PC-9 (cell line): Measurements from ENCODE around the gene FTO. TPM values are rescaled to one million over a fixed set of nuclear protein-coding genes. Genes with fewer than 3 reads are reported as not detected.

ENCODE experiments used
- BruUV-seq: library from RNA; stranded (reverse); fragments of 400-500 nt; replicated peaks from 2 replicates; lab custom pipeline; 2021; lab: Mats Ljungman, UMichigan
- CTCF ChIA-PET: fragments of 300-600 bp; sonication (Branson Sonifier 250); formaldehyde crosslinking; loops from one replicate; lab custom pipeline; 2022; ENCODE audit warnings: antibody characterized with exemption; lab: Charles Lee
- POLR2A ChIA-PET: fragments of 300-600 bp; sonication (Branson Sonifier 250); formaldehyde crosslinking; loops from one replicate; lab custom pipeline; 2022; ENCODE audit warnings: antibody characterized with exemption; ENCODE audit not compliant: unreplicated experiment; lab: Charles Lee
- DNase-seq, 2 experiments: peaks; one replicate each; pipeline versions ENCODE4 v3.0.0 to v3.0.0-alpha.2; 2015 to 2022; ENCODE audit warnings: mixed read lengths in 1 of 2
- H2AFZ ChIP-seq: fragments of 200-600 bp; sonication (generic); 2 replicates; pipeline ENCODE4 v1.8.1; 2017; ENCODE audit warnings: antibody characterized with exemption
- H3F3A ChIP-seq: fragments of 200-600 bp; sonication (generic); 2 replicates; pipeline ENCODE4 v1.8.1; 2017; ENCODE audit warnings: antibody characterized with exemption, mild to moderate bottlenecking, low read depth; ENCODE audit not compliant: insufficient read depth
- H3K27ac ChIP-seq: fragments of 200-600 bp; sonication (generic); 2 replicates; pipeline ENCODE4 v1.6.1; 2016; ENCODE audit warnings: mixed run types
- H3K27me3 ChIP-seq: fragments of 200-600 bp; sonication (generic); 2 replicates; pipeline ENCODE4 v1.6.1; 2016; ENCODE audit warnings: low read depth, mixed run types; ENCODE audit not compliant: insufficient read depth
- H3K36me3 ChIP-seq: fragments of 200-600 bp; sonication (generic); 2 replicates; pipeline ENCODE4 v1.6.1; 2016; ENCODE audit warnings: low read depth, mixed run types
- H3K4me1 ChIP-seq: fragments of 200-600 bp; sonication (generic); replicated peaks from 2 replicates; pipeline ENCODE4 v1.6.1; 2016; ENCODE audit warnings: mixed run types; ENCODE audit not compliant: insufficient read depth
- H3K4me2 ChIP-seq: fragments of 200-600 bp; sonication (generic); 2 replicates; pipeline ENCODE4 v1.6.1; 2017; ENCODE audit warnings: mixed run types
- H3K4me3 ChIP-seq: fragments of 200-600 bp; sonication (generic); 2 replicates; pipeline ENCODE4 v1.6.1; 2016; ENCODE audit warnings: mixed run types
- H3K79me2 ChIP-seq: fragments of 200-600 bp; sonication (generic); 2 replicates; pipeline ENCODE4 v1.6.1; 2017; ENCODE audit warnings: low read depth, mixed run types
- H3K9me2 ChIP-seq: fragments of 200-600 bp; sonication (generic); 2 replicates; pipeline ENCODE4 v1.8.1; 2017; ENCODE audit warnings: mild to moderate bottlenecking; ENCODE audit not compliant: insufficient read depth
- H3K9me3 ChIP-seq: fragments of 200-600 bp; sonication (generic); 2 replicates; pipeline ENCODE4 v1.8.1; 2016; ENCODE audit warnings: low read depth; ENCODE audit not compliant: insufficient read depth
- H4K20me1 ChIP-seq: fragments of 200-600 bp; sonication (generic); 2 replicates; pipeline ENCODE4 v1.8.1; 2017; ENCODE audit not compliant: insufficient read depth
- EZH2 ChIP-seq: fragments of 200-600 bp; sonication (generic); IDR thresholded peaks from 2 replicates; pipeline ENCODE4 v1.8.0; 2017; ENCODE audit warnings: antibody characterized with exemption, low read depth
- intact Hi-C: fragments of 100-400 bp; cut with micrococcal nuclease; formaldehyde crosslinking; loops from one replicate; pipeline ENCODE4 v1.10.0; 2022; ENCODE audit not compliant: unreplicated experiment
- total RNA-seq: library from RNA; stranded (reverse); gene quantifications from 2 replicates; pipeline ENCODE4 v1.2.3, GENCODE V29; 2021
- TF ChIP-seq, protein P1 (sequence below): fragments of 200-600 bp; sonication (generic); conservative IDR thresholded peaks from 2 replicates; pipeline ENCODE4 v1.6.1; 2017; ENCODE audit warnings: mixed run types, antibody characterized with exemption, mild to moderate bottlenecking, moderate library complexity

Gene FTO
- total RNA-seq, 1 experiment from 2014 or later: 58.1 TPM

DNA sequence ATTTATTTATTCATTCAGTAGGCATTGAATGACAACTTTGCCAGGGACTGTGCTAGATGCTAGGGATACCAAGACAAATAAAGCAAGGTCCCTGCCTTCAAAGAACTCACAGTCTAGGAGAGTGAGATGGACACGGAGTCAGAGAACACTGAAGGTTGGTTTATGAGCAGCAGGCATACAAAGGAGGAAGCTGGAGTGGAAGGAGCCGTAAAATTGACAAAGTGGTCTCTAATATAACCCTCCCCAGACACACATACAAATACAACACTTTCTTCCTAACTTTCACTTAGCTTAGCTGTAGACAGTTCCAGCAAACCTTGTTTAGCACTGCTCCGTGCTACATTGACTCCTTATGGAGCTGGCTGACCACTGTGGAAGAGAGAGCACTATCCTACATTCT is 353.0 kb downstream of the FTO start:
- DNase-seq: no peak
- Histone ChIP-seq H3K36me3 (no peaks in the 10 kb centered on the region), H3F3A (no peaks in the 10 kb centered on the region), H3K9me3 (no peaks in the 10 kb centered on the region), H3K27ac (no peak overlapping the region), H3K79me2 (no peaks in the 10 kb centered on the region), H3K9me2 (no peaks in the 10 kb centered on the region), H2AFZ (no peak overlapping the region), H4K20me1 (no peaks in the 10 kb centered on the region), H3K27me3 (no peaks in the 10 kb centered on the region), H3K4me2 (no peak overlapping the region), H3K4me3 (no peak overlapping the region), H3K4me1 (no peaks in the 10 kb centered on the region)
- intact Hi-C loops: no loop called here
- POLR2A ChIA-PET: no interaction called here
- TF ChIP-seq, protein P1, sequence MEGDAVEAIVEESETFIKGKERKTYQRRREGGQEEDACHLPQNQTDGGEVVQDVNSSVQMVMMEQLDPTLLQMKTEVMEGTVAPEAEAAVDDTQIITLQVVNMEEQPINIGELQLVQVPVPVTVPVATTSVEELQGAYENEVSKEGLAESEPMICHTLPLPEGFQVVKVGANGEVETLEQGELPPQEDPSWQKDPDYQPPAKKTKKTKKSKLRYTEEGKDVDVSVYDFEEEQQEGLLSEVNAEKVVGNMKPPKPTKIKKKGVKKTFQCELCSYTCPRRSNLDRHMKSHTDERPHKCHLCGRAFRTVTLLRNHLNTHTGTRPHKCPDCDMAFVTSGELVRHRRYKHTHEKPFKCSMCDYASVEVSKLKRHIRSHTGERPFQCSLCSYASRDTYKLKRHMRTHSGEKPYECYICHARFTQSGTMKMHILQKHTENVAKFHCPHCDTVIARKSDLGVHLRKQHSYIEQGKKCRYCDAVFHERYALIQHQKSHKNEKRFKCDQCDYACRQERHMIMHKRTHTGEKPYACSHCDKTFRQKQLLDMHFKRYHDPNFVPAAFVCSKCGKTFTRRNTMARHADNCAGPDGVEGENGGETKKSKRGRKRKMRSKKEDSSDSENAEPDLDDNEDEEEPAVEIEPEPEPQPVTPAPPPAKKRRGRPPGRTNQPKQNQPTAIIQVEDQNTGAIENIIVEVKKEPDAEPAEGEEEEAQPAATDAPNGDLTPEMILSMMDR: no peak
- no peak for TF ChIP-seq EZH2
- CTCF ChIA-PET: no interaction called here
- no TSS peak for BruUV-seq

- CTCF ChIA-PET: no interaction called here
- Histone ChIP-seq H3K27ac (no peak overlapping the region), H3K79me2 (no peaks in the 10 kb centered on the region), H2AFZ (no peak overlapping the region), H3K4me2 (no peak overlapping the region), H3K9me3 (no peaks in the 10 kb centered on the region), H3F3A (no peaks in the 10 kb centered on the region), H3K4me3 (no peak overlapping the region), H4K20me1 (no peaks in the 10 kb centered on the region), H3K36me3 (no peaks in the 10 kb centered on the region), H3K4me1 (no peaks in the 10 kb centered on the region), H3K27me3 (no peaks in the 10 kb centered on the region), H3K9me2 (no peaks in the 10 kb centered on the region)
- intact Hi-C loops: no loop called here
- BruUV-seq: no TSS peak
- TF ChIP-seq EZH2: no peak
- TF ChIP-seq, protein P1: no peak
- no peak for DNase-seq
- POLR2A ChIA-PET: no interaction called here
These were observed 355.4 kb downstream of the FTO start for GRCh38 chr16:54059319-54059718.

GRCh38 chr16:54060599-54061421 is 356.9 kb downstream of the FTO start:
- Histone ChIP-seq H4K20me1 (no peaks in the 10 kb centered on the region), H3K9me2 (no peaks in the 10 kb centered on the region), H3K9me3 (no peaks in the 10 kb centered on the region), H3K36me3 (no peaks in the 10 kb centered on the region), H3F3A (no peaks in the 10 kb centered on the region), H3K4me3 (no peak overlapping the region), H2AFZ (no peak overlapping the region), H3K4me1 (no peaks in the 10 kb centered on the region), H3K27ac (no peak overlapping the region), H3K27me3 (no peaks in the 10 kb centered on the region), H3K79me2 (no peaks in the 10 kb centered on the region), H3K4me2 (no peak overlapping the region)
- BruUV-seq: no TSS peak
- POLR2A ChIA-PET: no interaction called here
- TF ChIP-seq, protein P1: no peak
- TF ChIP-seq EZH2: no peak
- CTCF ChIA-PET: no interaction called here
- intact Hi-C loops: no loop called here
- no peak for DNase-seq
